Mucosa of rectum (tissue), 2 donors: ENCODE results near the gene UBE2S.
A peak's percentile ranks its signal among the peaks of the same experiment; 100 is the strongest.

Experiments
- H3K27ac ChIP-seq, 2 donors: one replicate each; pipeline ENCODE4 v1.7.0; 2013; ENCODE audit warnings: inconsistent platforms in 2 of 2, low read depth in 2 of 2, low read length in 2 of 2
- H3K27me3 ChIP-seq, 2 donors: one replicate each; pipeline ENCODE4 v1.7.0; 2013; ENCODE audit warnings: low read length in 2 of 2; ENCODE audit not compliant: control insufficient read depth in 2 of 2, insufficient read depth in 2 of 2
- H3K36me3 ChIP-seq, 2 donors: one replicate each; pipeline ENCODE4 v1.7.0; 2013; ENCODE audit warnings: low read length in 2 of 2; ENCODE audit not compliant: control insufficient read depth in 2 of 2, insufficient read depth in 2 of 2
- H3K4me1 ChIP-seq, 2 donors: one replicate each; pipeline ENCODE4 v1.7.0; 2013; ENCODE audit warnings: low read length in 2 of 2, mild to moderate bottlenecking in 1 of 2; ENCODE audit not compliant: control insufficient read depth in 2 of 2, insufficient read depth in 2 of 2
- H3K4me3 ChIP-seq, 2 donors: one replicate each; pipeline ENCODE4 v1.7.0; 2013; ENCODE audit warnings: low read length in 2 of 2
- H3K9ac ChIP-seq, 2 donors: one replicate each; pipeline ENCODE4 v1.7.0; 2013; ENCODE audit warnings: low read length in 2 of 2, low read depth in 1 of 2, mild to moderate bottlenecking in 1 of 2
- H3K9me3 ChIP-seq, 2 donors: one replicate each; pipeline ENCODE4 v1.7.0; 2013; ENCODE audit warnings: low read length in 2 of 2; ENCODE audit not compliant: control insufficient read depth in 2 of 2
- donor health status: healthy.
- donor health status: Normal muscosa, but diverticular disease.

The UBE2S gene

GRCh38 chr19:55373306-55373992 is 34.1 kb downstream of the UBE2S start:
- Histone ChIP-seq H3K4me3 (no peak overlapping the region), H3K9ac (no peak overlapping the region), H3K9me3 (no peaks in the 10 kb centered on the region), H3K27ac (no peak overlapping the region), H3K4me1 (no peaks in the 10 kb centered on the region), H3K36me3 (no peaks in the 10 kb centered on the region), H3K27me3 (peaks cover 23 to 30% of the 10 kb centered on the region in 2 donors)

DNA sequence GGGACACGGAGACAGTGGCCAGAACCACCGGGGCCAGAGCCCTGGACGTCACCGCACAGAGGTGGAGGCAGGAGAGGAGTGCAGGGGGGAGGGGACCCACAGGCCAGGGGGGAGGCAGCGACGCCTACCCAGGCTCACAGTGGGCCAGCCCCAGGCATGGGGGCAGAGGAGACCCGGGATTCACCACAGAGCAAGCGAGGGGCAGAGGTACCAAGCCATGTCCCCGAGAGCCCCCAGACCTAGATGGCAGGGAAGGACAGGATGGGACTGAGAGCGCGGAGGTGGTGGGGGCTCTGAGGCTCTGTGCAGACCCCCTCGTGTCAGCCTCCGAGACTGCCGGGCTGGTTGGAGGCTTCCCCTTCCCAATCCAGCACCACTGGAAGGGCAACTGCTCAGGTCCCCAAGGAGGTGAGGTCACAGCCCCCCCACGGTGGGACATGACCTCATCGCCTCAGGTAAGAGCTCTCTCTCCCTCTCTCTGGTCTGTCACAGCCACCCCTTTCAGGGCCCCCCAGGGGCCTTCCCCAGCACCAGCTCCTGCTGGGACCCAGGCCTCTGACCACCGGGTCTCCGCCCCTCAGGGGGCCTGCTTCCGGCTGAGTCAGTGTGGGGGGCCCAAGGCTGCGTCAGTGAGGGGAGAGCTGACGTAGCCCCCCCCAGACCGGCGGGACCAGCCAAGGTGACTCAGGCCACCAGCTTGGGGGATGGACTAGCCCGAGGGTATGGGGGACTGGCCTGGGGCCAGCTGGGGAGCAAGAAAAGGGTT is 35.1 kb downstream of the UBE2S start:
- no peak overlapping the region for H3K9ac ChIP-seq
- no peaks in the 10 kb centered on the region for H3K9me3 ChIP-seq
- peaks cover 30 to 37% of the 10 kb centered on the region in 2 donors for H3K27me3 ChIP-seq
- no peaks in the 10 kb centered on the region for H3K4me1 ChIP-seq
- H3K4me3 ChIP-seq = no peak overlapping the region
- no peaks in the 10 kb centered on the region for H3K36me3 ChIP-seq
- no peak overlapping the region for H3K27ac ChIP-seq

DNA sequence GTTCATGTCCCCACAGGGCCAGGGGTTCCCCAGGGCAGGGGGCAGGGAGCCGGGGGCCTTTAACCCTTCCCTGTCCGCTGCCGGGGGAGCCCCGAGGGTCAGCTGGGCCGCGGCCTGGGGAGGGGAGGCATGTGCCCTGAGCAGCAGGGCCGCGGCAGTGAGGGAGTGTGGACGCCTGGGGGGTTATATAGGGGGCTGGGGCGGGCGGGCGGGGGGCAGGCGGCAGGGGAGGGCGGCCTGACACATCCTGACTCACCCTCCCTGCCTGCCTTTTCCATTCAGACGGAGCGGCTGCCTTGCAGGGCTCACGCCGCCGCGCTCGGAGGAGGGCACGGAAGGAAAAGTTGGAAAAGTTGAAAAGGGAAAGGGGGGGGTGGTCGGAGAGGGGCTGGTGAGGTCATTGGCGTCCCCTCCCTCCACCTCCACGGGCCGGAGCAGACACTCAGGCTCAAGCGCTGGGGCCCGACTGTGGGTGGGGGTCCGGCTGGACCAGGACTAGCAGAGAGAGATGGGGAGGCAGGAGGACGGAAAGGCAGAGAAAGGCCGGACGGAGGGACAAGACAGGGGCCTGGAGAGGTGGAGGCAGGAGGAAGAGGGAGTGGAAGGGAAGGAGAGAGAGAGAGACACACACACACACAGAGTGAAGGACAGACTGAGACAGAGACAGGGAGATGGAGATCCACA is 37.1 kb downstream of the UBE2S start, which contains the start of gene IL11:
Gene IL11 (minus strand): TSS at position 159 of the 684 bp plus-strand sequence. CDS start 153 bp downstream, at position 6.
- H3K27ac ChIP-seq = no peak within 1 kb of the TSS
- H3K4me3 ChIP-seq = peak within 1 kb of the TSS in 1 of 2 donors; percentile 20
- H3K27me3 ChIP-seq = peaks cover 30 to 37% of the 10 kb centered on the region in 2 donors
- H3K4me1 ChIP-seq = no peaks in the 10 kb centered on the region
- H3K9ac ChIP-seq = peak within 1 kb of the TSS in 1 of 2 donors; percentile 17
- H3K36me3 ChIP-seq = no peaks in the 10 kb centered on the region
- H3K9me3 ChIP-seq = no peaks in the 10 kb centered on the region

GRCh38 chr19:55369653-55370304 is 37.8 kb downstream of the UBE2S start:
- H3K27me3 ChIP-seq = peaks cover 30 to 37% of the 10 kb centered on the region in 2 donors

GRCh38 chr19:55368701-55369563 is 38.7 kb downstream of the UBE2S start:
- no peaks in the 10 kb centered on the region for H3K4me1 ChIP-seq
- no peaks in the 10 kb centered on the region for H3K36me3 ChIP-seq
- H3K27ac ChIP-seq = no peak overlapping the region
- no peak overlapping the region for H3K9ac ChIP-seq
- H3K9me3 ChIP-seq = no peaks in the 10 kb centered on the region
- H3K4me3 ChIP-seq = no peak overlapping the region
- peaks cover 30 to 37% of the 10 kb centered on the region in 2 donors for H3K27me3 ChIP-seq

More at GRCh38 chr19:55369653-55370304, 37.8 kb downstream of the UBE2S start:
- H3K4me1 ChIP-seq = no peaks in the 10 kb centered on the region
- no peaks in the 10 kb centered on the region for H3K9me3 ChIP-seq
- H3K27ac ChIP-seq = no peak overlapping the region
- H3K36me3 ChIP-seq = no peaks in the 10 kb centered on the region
- peak overlapping the region in 1 of 2 donors; percentile 20 for H3K4me3 ChIP-seq
- peak overlapping the region in 1 of 2 donors; percentile 17 for H3K9ac ChIP-seq

DNA sequence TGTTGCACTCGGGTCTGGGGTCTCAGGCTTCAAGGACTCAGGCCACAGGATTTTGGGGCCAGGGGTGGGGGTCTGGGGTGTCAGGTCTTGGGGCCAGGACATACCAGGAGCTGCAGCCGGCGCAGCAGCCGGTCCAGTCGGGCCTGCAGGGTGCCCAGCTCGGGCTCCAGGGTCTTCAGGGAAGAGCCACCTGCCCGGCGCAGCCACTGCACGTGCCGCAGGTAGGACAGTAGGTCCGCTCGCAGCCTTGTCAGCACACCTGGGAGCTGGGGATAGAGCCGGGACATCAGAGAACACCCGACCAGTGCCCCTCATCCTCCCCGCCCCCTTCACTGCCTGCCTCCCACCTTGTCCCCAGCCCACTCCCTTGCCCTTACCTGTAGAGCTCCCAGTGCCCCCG is 39.5 kb downstream of the UBE2S start:
- Histone ChIP-seq H3K4me1 (no peaks in the 10 kb centered on the region), H3K27ac (no peak overlapping the region), H3K36me3 (no peaks in the 10 kb centered on the region), H3K9me3 (no peaks in the 10 kb centered on the region), H3K4me3 (no peak overlapping the region), H3K9ac (no peak overlapping the region), H3K27me3 (peaks cover 30 to 37% of the 10 kb centered on the region in 2 donors)

DNA sequence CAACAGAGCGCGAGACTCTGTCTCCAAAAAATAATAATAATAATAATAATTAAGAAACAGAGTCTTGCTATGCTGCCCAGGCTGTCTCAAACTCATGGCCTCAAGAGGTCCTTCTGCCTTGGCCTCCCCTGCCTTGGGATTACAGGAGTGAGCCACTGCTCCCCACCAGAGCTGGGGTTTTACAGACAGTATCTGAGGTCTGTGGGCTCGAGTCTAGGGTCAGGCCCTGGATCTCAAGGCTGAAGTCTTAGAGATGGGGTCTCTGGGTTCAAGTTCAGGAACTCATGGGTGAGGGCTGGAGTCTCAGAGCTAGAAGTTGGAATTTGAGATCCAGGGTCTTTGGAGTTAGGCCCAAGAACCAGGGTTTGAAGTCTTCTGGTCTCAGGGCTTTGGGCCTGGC is 40.8 kb downstream of the UBE2S start:
- H3K27ac ChIP-seq = no peak overlapping the region
- no peaks in the 10 kb centered on the region for H3K36me3 ChIP-seq
- H3K9ac ChIP-seq = no peak overlapping the region
- H3K4me1 ChIP-seq = no peaks in the 10 kb centered on the region
- H3K4me3 ChIP-seq = no peak overlapping the region
- H3K9me3 ChIP-seq = no peaks in the 10 kb centered on the region
- H3K27me3 ChIP-seq = peaks cover 21 to 28% of the 10 kb centered on the region in 2 donors

DNA sequence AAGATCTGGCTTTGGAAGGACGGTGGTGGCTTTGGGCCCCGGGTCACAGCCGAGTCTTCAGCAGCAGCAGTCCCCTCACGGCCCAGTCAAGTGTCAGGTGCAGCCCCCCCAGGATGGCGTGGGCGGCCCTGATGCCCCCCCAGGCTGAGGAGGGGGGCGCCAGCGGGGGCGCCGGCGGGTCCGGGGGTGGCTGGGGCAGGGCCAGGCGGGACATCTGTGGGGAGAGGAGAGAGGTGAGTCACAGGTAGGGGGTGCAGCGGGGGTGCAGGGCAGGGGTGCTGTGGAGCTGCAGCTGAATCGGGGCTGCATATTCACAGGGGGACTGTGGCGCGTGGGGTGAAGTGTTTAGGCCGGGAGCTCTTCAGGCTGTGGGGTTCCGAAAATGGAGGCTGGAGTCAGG is 41.6 kb downstream of the UBE2S start:
- Histone ChIP-seq H3K9me3 (no peaks in the 10 kb centered on the region), H3K27me3 (peaks cover 18 to 25% of the 10 kb centered on the region in 2 donors), H3K9ac (no peak overlapping the region), H3K4me3 (no peak overlapping the region), H3K4me1 (no peaks in the 10 kb centered on the region), H3K27ac (no peak overlapping the region), H3K36me3 (no peaks in the 10 kb centered on the region)

DNA sequence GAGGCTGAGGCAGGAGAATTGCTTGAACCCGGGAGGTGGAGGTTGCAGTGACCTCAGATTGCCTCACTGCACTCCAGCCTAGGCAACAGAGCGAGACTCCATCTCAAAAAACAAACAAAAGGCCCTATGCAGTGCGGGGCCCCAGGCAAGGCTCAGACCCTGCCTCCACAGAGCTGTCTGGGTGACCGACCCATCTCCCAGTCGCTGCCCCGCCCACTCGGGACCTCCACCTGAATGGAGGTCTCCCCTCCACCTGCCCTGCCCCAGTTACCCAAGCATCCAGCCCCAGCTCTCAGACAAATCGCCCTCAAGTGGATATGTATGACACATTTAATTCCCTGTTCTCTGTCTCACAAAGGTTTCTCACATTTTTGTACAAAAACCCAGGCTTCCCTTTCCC is 42.3 kb downstream of the UBE2S start:
- no peak overlapping the region for H3K27ac ChIP-seq
- H3K27me3 ChIP-seq = peaks cover 14 to 20% of the 10 kb centered on the region in 2 donors
- no peak overlapping the region for H3K9ac ChIP-seq
- no peaks in the 10 kb centered on the region for H3K4me1 ChIP-seq
- H3K4me3 ChIP-seq = no peak overlapping the region
- no peaks in the 10 kb centered on the region for H3K9me3 ChIP-seq
- no peaks in the 10 kb centered on the region for H3K36me3 ChIP-seq
